ENCODE measurements around the gene SNX6.
"Not testable (repeated sequence)": the region's sequence is repeated elsewhere in the genome, so short reads cannot be mapped to it uniquely, and the experiment has no call there.

The SNX6 gene

GRCh38 chr14:34629657-34630529 is at the start of gene SNX6:
Gene SNX6 (minus strand): TSS chr14:34630148. CDS start chr14:34630116, 32 bp downstream.
- no peaks in the 10 kb centered on the region for H3K9me3 Mint-ChIP-seq (ENCODE audit: low read depth)

GRCh38 chr14:34678735-34679134 is 48.8 kb upstream of the SNX6 start:
- Mint-ChIP-seq H3K27ac (no peak overlapping the region), H3K4me1 (ENCODE audit: low read depth) (peaks cover 10% of the 10 kb centered on the region), H3K27me3 (no peaks in the 10 kb centered on the region), H3K9me3 (ENCODE audit: low read depth) (no peaks in the 10 kb centered on the region), H3K36me3 (no peaks in the 10 kb centered on the region), H3K4me3 (no peak overlapping the region)

More at GRCh38 chr14:34629657-34630529, at the start of gene SNX6:
- H3K27me3 Mint-ChIP-seq = no peaks in the 10 kb centered on the region
- H3K4me3 Mint-ChIP-seq = peak within 1 kb of the TSS; percentile 98
- peaks cover 25% of the 10 kb centered on the region for H3K4me1 Mint-ChIP-seq (ENCODE audit: low read depth)
- peak within 1 kb of the TSS; percentile 95 for H3K27ac Mint-ChIP-seq
- no peaks in the 10 kb centered on the region for H3K36me3 Mint-ChIP-seq

- Mint-ChIP-seq H3K9me3 (ENCODE audit: low read depth) (no peaks in the 10 kb centered on the region), H3K36me3 (no peaks in the 10 kb centered on the region), H3K4me3 (no peak overlapping the region), H3K27ac (no peak overlapping the region), H3K27me3 (no peaks in the 10 kb centered on the region), H3K4me1 (ENCODE audit: low read depth) (peaks cover 8% of the 10 kb centered on the region)
Measured at GRCh38 chr14:34678306-34678705, 48.4 kb upstream of the SNX6 start.

GRCh38 chr14:34676516-34677211 is 46.7 kb upstream of the SNX6 start:
- Mint-ChIP-seq H3K4me1 (ENCODE audit: low read depth) (no peaks in the 10 kb centered on the region), H3K9me3 (ENCODE audit: low read depth) (no peaks in the 10 kb centered on the region), H3K4me3 (no peak overlapping the region), H3K36me3 (no peaks in the 10 kb centered on the region), H3K27me3 (no peaks in the 10 kb centered on the region), H3K27ac (no peak overlapping the region)

- H3K9me3 Mint-ChIP-seq (ENCODE audit: low read depth) = no peaks in the 10 kb centered on the region
- no peaks in the 10 kb centered on the region for H3K4me1 Mint-ChIP-seq (ENCODE audit: low read depth)
- no peak overlapping the region for H3K4me3 Mint-ChIP-seq
- H3K27me3 Mint-ChIP-seq = no peaks in the 10 kb centered on the region
- H3K36me3 Mint-ChIP-seq = no peaks in the 10 kb centered on the region
- no peak overlapping the region for H3K27ac Mint-ChIP-seq
Measured at GRCh38 chr14:34673702-34674101, 43.8 kb upstream of the SNX6 start.

- Mint-ChIP-seq H3K27ac (no peak overlapping the region), H3K4me3 (no peak overlapping the region), H3K36me3 (no peaks in the 10 kb centered on the region), H3K27me3 (no peaks in the 10 kb centered on the region), H3K9me3 (ENCODE audit: low read depth) (no peaks in the 10 kb centered on the region), H3K4me1 (ENCODE audit: low read depth) (no peaks in the 10 kb centered on the region)
Measured at GRCh38 chr14:34671716-34672115, 41.8 kb upstream of the SNX6 start.

- Mint-ChIP-seq H3K27me3 (no peaks in the 10 kb centered on the region), H3K4me1 (ENCODE audit: low read depth) (peaks cover 13% of the 10 kb centered on the region), H3K27ac (no peak overlapping the region), H3K9me3 (ENCODE audit: low read depth) (no peaks in the 10 kb centered on the region), H3K4me3 (no peak overlapping the region), H3K36me3 (no peaks in the 10 kb centered on the region)
Measured at GRCh38 chr14:34668111-34668510, 38.2 kb upstream of the SNX6 start.

- H3K4me3 Mint-ChIP-seq = no peak overlapping the region
- H3K4me1 Mint-ChIP-seq (ENCODE audit: low read depth) = peaks cover 13% of the 10 kb centered on the region
- no peak overlapping the region for H3K27ac Mint-ChIP-seq
- no peaks in the 10 kb centered on the region for H3K27me3 Mint-ChIP-seq
- peaks cover 3% of the 10 kb centered on the region for H3K36me3 Mint-ChIP-seq
- no peaks in the 10 kb centered on the region for H3K9me3 Mint-ChIP-seq (ENCODE audit: low read depth)
Measured at GRCh38 chr14:34667007-34667406, 37.1 kb upstream of the SNX6 start.

GRCh38 chr14:34665785-34666435 is 36.0 kb upstream of the SNX6 start:
- peak overlapping the region; percentile 72 for H3K27ac Mint-ChIP-seq
- H3K4me3 Mint-ChIP-seq = peak overlapping the region; percentile 6
- H3K36me3 Mint-ChIP-seq = peaks cover 3% of the 10 kb centered on the region
- peaks cover 2% of the 10 kb centered on the region for H3K9me3 Mint-ChIP-seq (ENCODE audit: low read depth)
- no peaks in the 10 kb centered on the region for H3K27me3 Mint-ChIP-seq
- peaks cover 13% of the 10 kb centered on the region for H3K4me1 Mint-ChIP-seq (ENCODE audit: low read depth)

GRCh38 chr14:34662561-34663088 is 32.7 kb upstream of the SNX6 start:
- H3K9me3 Mint-ChIP-seq (ENCODE audit: low read depth) = peaks cover 6% of the 10 kb centered on the region
- H3K4me3 Mint-ChIP-seq = no peak overlapping the region
- H3K4me1 Mint-ChIP-seq (ENCODE audit: low read depth) = peaks cover 13% of the 10 kb centered on the region
- no peak overlapping the region for H3K27ac Mint-ChIP-seq
- H3K36me3 Mint-ChIP-seq = peaks cover 3% of the 10 kb centered on the region
- H3K27me3 Mint-ChIP-seq = no peaks in the 10 kb centered on the region

GRCh38 chr14:34660796-34661195 is 30.8 kb upstream of the SNX6 start:
- Mint-ChIP-seq H3K36me3 (peaks cover 3% of the 10 kb centered on the region), H3K27ac (no peak overlapping the region), H3K27me3 (no peaks in the 10 kb centered on the region), H3K4me3 (no peak overlapping the region), H3K9me3 (ENCODE audit: low read depth) (peaks cover 6% of the 10 kb centered on the region), H3K4me1 (ENCODE audit: low read depth) (peaks cover 6% of the 10 kb centered on the region)

GRCh38 chr14:34655959-34656358 is 26.0 kb upstream of the SNX6 start:
- Mint-ChIP-seq H3K4me3 (no peak overlapping the region), H3K27me3 (no peaks in the 10 kb centered on the region), H3K36me3 (no peaks in the 10 kb centered on the region), H3K9me3 (ENCODE audit: low read depth) (peaks cover 4% of the 10 kb centered on the region), H3K27ac (no peak overlapping the region), H3K4me1 (ENCODE audit: low read depth) (no peaks in the 10 kb centered on the region)

- H3K9me3 Mint-ChIP-seq (ENCODE audit: low read depth); H3K36me3 Mint-ChIP-seq; H3K4me3 Mint-ChIP-seq; H3K27me3 Mint-ChIP-seq; H3K27ac Mint-ChIP-seq; H3K4me1 Mint-ChIP-seq (ENCODE audit: low read depth): not testable (repeated sequence)
Measured at GRCh38 chr14:34653073-34653472, 23.1 kb upstream of the SNX6 start.

- not testable (repeated sequence) for H3K27ac Mint-ChIP-seq; H3K27me3 Mint-ChIP-seq; H3K9me3 Mint-ChIP-seq (ENCODE audit: low read depth); H3K36me3 Mint-ChIP-seq; H3K4me1 Mint-ChIP-seq (ENCODE audit: low read depth); H3K4me3 Mint-ChIP-seq
Measured at GRCh38 chr14:34652348-34652747, 22.4 kb upstream of the SNX6 start.
